Stimulated activated CD8-positive, alpha-beta memory T cell treated with anti-CD3 and anti-CD28 coated beads, Interleukin-12 subunit alpha, Interleukin-12 subunit beta, amount 100 ng/mL, for 24 hours (primary cell): ENCODE data around the gene SETBP1.

Source experiments
- DNase-seq: peaks from one replicate; pipeline ENCODE4 v3.0.0-alpha.2; 2020; ENCODE audit errors: extremely low read depth

Gene SETBP1

DNA sequence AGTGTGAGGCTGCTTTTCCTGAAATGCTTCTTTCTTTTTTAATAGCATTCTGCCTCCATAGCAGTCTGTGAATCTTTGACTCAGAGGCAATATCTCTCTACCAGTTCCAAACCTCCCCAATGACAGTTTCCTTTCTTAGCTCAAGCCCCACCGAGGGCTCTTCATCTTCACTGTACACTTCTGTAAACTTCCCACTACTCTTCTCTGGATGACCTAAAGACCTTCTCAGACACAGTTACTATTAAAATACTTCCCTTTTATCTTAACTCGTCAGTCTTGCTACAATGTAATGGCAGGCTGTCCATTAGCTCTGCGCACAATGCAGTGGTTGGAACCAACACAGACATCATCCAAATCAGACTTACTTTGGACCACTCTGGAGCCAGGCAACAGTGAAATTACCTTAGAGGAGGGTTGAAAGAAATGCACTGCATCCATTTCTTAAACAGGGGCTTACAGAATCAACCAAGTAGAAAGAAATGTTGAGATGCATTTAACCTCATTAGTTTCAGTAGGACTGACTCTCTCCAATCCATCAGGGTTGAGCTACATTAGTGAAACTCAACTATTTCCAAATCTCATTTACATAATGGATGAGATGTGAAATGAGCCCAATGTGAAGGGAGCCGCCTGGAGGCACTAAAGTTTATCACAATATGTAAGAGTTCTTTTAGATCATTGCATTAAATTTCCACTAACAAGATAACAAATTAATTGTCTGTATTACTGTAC is 343.8 kb downstream of the SETBP1 start:
- no peak for DNase-seq

GRCh38 chr18:45025089-45025450 is 344.4 kb downstream of the SETBP1 start:
- DNase-seq: no peak

- DNase-seq: no peak
Measured at GRCh38 chr18:45026162-45026561, 345.5 kb downstream of the SETBP1 start.

- no peak for DNase-seq
Measured at GRCh38 chr18:45034179-45034578, 353.5 kb downstream of the SETBP1 start.

DNA sequence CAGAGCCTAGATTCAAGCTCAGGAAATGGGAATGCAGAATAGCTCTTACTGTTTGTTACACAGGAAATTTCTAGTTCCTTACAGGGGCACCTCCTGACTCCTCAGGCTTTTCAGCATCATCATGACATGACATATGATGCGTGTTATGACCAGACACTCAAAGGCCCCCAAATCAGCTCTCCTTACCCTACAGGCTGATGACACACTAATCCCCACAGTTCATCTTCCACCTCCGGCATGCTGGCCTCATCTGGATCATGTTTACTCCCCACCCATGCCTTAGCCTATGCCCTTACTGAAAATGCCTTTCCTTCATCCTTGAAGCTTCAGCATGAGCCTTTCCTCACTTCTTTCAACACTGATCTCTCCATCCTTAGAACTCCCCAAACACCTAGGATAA is 356.9 kb downstream of the SETBP1 start:
- no peak for DNase-seq

DNA sequence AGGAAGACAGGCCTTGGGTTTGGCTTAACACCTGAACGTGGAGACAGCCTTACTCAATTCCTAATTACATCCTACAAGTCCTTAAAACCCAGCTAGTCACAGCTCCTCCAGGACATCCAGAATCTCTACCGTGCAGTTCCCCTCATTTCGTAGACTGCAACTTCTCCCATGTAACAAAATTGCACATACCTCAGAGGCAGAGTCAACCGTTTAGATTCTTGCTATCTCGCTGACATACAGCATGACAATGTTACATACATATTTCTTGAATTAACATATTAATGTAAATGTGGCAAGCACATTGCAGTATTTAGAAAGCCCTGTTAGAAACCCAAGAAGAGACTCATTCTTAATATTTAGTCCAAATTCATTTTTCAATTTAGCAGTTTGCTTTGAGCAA is 358.7 kb downstream of the SETBP1 start:
- DNase-seq: no peak

- no peak for DNase-seq
Measured at GRCh38 chr18:45040879-45041278, 360.2 kb downstream of the SETBP1 start.

DNA sequence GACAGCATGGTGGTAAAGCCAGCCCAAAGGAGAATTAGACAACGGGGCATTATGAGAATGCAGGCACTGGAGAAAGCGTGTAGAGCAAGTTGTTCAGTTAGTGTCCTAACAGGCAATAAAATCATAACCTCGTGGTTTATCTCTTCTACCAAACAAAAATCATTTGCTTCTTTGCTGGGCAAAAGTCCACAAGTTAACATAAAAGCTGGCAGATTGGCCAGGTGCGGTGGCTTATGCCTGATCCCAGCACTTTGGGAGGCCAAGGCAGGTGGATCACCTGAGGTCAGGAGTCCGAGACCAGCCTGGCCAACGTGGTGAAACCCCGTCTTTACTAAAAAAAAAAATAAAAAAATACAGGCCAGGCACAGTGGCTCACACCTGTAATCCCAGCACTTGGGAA is 364.1 kb downstream of the SETBP1 start:
- no peak for DNase-seq

GRCh38 chr18:45046228-45046627 is 365.5 kb downstream of the SETBP1 start:
- DNase-seq: no peak

DNA sequence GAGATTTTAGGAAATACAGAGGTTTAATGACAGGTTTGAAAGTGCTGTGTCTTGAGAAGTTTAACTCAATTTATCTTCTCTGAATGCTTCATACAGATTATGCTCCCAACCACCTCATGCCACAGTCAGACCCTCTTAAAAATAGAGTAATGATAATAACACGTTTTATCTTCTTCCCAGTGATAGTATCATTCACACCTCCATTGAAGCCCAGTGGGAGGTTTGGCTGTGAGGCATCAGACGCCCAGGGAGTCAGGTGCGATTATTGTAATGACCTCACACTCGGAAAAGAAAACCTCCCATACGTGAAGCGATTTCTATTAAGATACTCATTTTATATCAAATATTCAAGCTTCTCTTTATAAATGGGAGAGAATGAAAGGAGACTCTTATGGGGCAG is 366.3 kb downstream of the SETBP1 start:
- DNase-seq: no peak

DNA sequence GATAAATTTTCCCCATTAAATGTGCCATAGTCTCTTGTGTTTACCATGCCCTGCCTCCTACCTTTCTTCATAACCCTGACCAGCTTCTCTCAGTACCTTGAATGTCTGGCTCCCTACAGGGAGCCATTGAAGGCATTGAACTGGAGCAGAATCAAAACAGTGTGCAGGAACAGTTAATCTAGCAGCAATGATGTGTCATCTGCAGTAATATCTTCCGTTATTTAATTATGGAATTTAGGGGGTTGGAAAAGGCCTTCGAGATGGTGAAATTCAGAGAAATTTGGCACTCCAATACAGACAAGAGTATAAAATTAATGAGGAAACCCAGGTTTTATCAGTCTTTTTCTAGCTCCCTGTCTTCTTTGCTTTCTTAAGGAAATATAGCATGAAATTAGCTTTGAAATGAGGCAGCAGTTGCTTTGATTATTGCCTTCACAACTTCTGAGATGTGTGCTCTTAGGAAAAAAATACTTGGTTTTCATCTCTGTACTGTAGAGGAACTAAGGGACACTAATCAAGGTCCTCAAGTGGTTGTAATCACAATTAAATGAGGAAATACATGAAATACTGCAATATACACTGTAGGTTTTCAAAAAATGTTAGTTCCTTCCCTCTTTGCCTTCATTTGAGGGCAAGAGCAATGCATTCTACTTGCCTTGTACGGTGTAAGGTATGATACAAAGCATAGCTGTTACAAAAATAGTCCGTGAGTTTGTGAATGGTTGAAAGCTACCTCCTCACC is 369.1 kb downstream of the SETBP1 start:
- DNase-seq: no peak

- no peak for DNase-seq
Measured at GRCh38 chr18:45050712-45051601, 370.3 kb downstream of the SETBP1 start.

GRCh38 chr18:45054636-45055035 is 373.9 kb downstream of the SETBP1 start:
- DNase-seq: no peak

GRCh38 chr18:45055811-45056210 is 375.1 kb downstream of the SETBP1 start:
- DNase-seq: no peak

DNA sequence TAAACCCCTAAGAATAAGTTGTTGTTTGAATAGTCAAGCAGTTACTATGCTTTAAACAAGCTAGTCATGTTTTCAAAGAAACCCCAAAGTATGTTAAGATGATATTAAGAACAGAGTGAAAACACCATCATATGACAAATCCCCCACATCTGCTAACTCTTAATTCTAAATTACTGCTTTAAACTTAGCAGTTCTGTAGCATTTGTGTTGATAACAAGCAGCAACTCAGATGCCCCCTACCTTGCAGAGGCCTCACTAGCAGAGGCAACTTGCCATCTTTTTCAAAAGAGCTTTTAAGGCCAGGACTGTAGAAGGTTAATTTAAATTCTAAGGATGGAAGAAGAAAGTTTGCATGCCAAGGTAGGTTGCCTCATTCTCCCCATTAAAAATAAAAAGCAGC is 376.2 kb downstream of the SETBP1 start:
- DNase-seq: no peak

DNA sequence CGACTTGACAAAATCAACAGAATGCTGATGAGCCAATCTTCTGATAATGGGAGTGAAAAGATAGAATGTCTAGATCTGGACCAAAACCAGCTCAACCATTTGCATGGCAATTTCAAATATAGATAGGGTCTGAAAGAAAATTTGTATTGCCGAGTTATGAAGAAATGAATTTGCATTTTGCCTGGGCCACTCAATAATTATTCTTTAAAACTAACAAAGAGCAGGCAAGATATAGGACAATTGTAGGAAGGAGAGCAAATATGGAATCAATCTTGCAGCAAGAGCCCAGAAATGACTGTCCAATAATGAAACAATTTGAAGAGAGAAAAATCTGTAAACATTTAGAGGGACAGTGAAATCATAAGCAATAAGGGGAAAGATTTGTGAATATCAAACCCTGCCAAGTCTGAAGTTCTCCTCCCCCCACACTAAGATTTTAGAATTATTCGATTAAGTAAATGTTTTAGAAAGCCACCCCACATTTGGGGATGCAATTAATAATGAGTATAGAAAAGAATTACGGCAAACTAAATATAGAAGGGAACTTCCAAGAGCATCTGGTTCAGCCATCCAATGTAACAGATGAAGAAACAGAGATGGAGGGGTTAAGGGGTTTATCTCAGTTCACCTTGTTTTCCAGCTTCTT is 377.4 kb downstream of the SETBP1 start:
- DNase-seq: no peak

DNA sequence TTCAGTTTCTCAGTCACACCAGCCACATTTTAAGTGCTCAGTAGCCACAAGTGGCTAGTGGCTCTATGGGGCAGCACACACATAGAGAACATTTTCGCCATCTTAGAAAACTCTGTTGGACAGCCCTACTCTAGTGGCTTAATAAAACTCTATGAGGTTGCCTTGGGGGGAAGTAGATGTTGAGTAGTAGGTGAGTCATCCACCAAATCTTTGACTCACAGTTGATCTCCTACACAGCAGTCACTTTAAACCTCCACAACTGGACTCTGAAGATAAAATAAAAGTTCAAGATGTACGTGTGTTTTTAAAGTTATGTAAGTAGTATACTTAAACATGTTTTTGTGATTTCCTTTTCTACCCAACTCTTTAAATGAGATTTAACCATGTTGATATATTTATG is 379.0 kb downstream of the SETBP1 start:
- DNase-seq: no peak

GRCh38 chr18:45060102-45060501 is 379.4 kb downstream of the SETBP1 start:
- no peak for DNase-seq

DNA sequence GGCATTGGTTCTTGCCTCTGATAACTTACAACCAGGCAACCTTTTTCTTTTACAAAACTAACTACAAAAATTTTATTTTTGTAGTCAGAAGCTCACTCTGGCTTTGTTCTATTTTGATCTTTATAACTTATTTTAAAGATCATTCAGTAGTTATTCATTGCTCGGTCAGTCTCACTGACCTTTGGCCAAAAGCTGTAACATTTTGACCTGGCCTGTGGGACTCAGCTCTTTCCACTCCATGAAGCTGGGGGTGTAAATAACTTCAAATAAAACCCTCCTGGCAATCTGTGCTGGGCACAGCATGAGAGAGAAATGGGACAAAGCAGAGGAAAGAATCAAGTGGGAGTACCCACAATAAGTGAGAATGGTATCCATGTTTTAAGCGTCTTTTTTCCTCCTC is 380.7 kb downstream of the SETBP1 start:
- no peak for DNase-seq

GRCh38 chr18:45063246-45064038 is 382.8 kb downstream of the SETBP1 start:
- DNase-seq: no peak

DNA sequence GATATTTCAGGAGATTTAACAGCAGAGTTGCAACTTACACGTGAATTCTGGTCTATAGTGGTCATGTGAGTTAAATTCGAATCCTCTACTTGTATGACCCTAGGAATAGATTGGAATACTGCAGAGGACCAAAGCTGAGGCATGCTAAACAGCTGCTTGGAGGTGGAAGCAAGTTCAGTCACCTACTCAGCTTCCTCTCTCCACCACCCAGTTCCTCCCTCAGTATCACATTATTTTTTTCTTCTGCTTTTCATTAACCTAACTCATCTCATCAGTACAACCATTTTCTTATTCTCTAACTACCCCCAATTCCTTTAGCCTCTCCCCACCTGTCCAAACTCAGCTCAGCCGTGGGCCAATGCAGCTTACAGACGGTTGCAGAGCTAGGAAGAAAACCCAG is 385.5 kb downstream of the SETBP1 start:
- no peak for DNase-seq
